Stomach (tissue), 9 donors: ENCODE results near the gene PLK5. TPM values are rescaled to one million over a fixed set of nuclear protein-coding genes. Genes with fewer than 3 reads are reported as not detected.
A peak's percentile ranks its signal among the peaks of the same experiment; 100 is the strongest.

Experiments used
- DNase-seq, 2 donors: peaks; one replicate each; pipeline versions ENCODE4 v3.0.0 to v3.0.0-alpha.2; 2013 to 2019
- H3K27ac ChIP-seq, 5 donors: fragments of 200-600 bp in 4 of 5; sonication (generic) in 4 of 5; one replicate each; pipeline ENCODE4 v1.5.1; 2013 to 2019; ENCODE audit warnings: mild to moderate bottlenecking in 1 of 5, moderate library complexity in 1 of 5
- H3K27me3 ChIP-seq, 3 donors: fragments of 200-600 bp; sonication (generic); one replicate each; pipeline ENCODE4 v1.5.1; 2017 to 2019; ENCODE audit warnings: mixed run types in 1 of 3
- H3K36me3 ChIP-seq, 4 donors: fragments of 200-600 bp; sonication (generic); 1 replicate in 3 of 4; 2 replicates in 1 of 4; pipeline ENCODE4 v1.5.1; 2016 to 2019
- H3K4me1 ChIP-seq, 4 donors: fragments of 200-600 bp; sonication (generic); one replicate each; pipeline ENCODE4 v1.5.1; 2016 to 2019
- H3K4me3 ChIP-seq, 4 donors: fragments of 200-600 bp; sonication (generic) in 3 of 4; one replicate each; pipeline ENCODE4 v1.5.1; 2016 to 2019; ENCODE audit warnings: mild to moderate bottlenecking in 1 of 4
- H3K9me3 ChIP-seq, 4 donors: fragments of 200-600 bp; sonication (generic); one replicate each; pipeline ENCODE4 v1.5.1; 2016 to 2019
- EP300 ChIP-seq: sonication (generic); formaldehyde crosslinking; IDR thresholded peaks from one replicate; pipeline ENCODE4 v1.6.1; 2017; ENCODE audit warnings: antibody characterized with exemption
- POLR2A ChIP-seq, 4 donors: fragments of 450-650 bp; IDR thresholded peaks; one replicate each; pipeline ENCODE4 v1.6.1; 2016; ENCODE audit warnings: antibody characterized with exemption in 4 of 4, control low read depth in 2 of 4, mild to moderate bottlenecking in 1 of 4, moderate library complexity in 1 of 4
- POLR2AphosphoS5 ChIP-seq, 3 donors: sonication (generic); formaldehyde crosslinking; IDR thresholded peaks; one replicate each; pipeline ENCODE4 v1.6.1; 2016; ENCODE audit warnings: antibody characterized with exemption in 3 of 3
- WGBS, 5 donors: extraction: QIAGEN DNeasy Blood & Tissue Kit in 3 of 5; methylation state at CpG; one replicate each; pipeline versions ENCODE4 v1.1.5 to v1.1.7; 2013 to 2018; 5-methylcytosine and 5-hydroxymethylcytosine counted together
- intact Hi-C: fragments of 100-400 bp; cut with DNase I; formaldehyde crosslinking; loops from one replicate; pipeline ENCODE4 v1.15.1; 2023; ENCODE audit warnings: low total_unique reads
- polyA plus RNA-seq, 3 donors: library from polyadenylated mRNA; stranded (reverse); fragments of 200-250 nt; gene quantifications; one replicate each; pipeline ENCODE4 v1.2.3, GENCODE V29; 2013
- small RNA-seq, 4 donors: library from RNA; depleted of rRNA; stranded (forward); fragments of <200 nt; gene quantifications; one replicate each; pipeline ENCODE3, GENCODE V24; 2016
- total RNA-seq, 5 donors: library from RNA; depleted of rRNA; stranded (reverse); fragments of >200 nt; gene quantifications; one replicate each; pipeline versions ENCODE4 v1.1.0 to v1.2.3, GENCODE V29; 2014 to 2016
- TF ChIP-seq, protein P1 (sequence below), 7 experiments: fragments of 450-650 bp in 4 of 7; fragments of 200-600 bp in 3 of 7; sonication (generic) in 3 of 7; IDR thresholded peaks; one replicate each; pipeline ENCODE4 v1.5.1; 2016 to 2019; ENCODE audit warnings: antibody characterized with exemption in 7 of 7, control low read depth in 2 of 7, mild to moderate bottlenecking in 1 of 7
- donor health status: healthy with polysubstance abuse.
- donor health status: Bipolar disorder and iron deficiency.
- donor health status: healthy.

PLK5 gene
- total and polyA plus RNA-seq, 8 donors: 0.12 to 0.80 TPM; not detected in 6

GRCh38 chr19:1580957-1581356 lies 57.1 kb downstream of the PLK5 start:
- no peak overlapping the region for H3K27ac ChIP-seq
- H3K9me3 ChIP-seq: no peaks in the 10 kb centered on the region
- no peak for TF ChIP-seq EP300
- TF ChIP-seq POLR2AphosphoS5 (IDR thresholded peaks at IDR 0.05): no peak
- no peak for TF ChIP-seq POLR2A (IDR thresholded peaks at IDR 0.05)
- TF ChIP-seq, protein P1, sequence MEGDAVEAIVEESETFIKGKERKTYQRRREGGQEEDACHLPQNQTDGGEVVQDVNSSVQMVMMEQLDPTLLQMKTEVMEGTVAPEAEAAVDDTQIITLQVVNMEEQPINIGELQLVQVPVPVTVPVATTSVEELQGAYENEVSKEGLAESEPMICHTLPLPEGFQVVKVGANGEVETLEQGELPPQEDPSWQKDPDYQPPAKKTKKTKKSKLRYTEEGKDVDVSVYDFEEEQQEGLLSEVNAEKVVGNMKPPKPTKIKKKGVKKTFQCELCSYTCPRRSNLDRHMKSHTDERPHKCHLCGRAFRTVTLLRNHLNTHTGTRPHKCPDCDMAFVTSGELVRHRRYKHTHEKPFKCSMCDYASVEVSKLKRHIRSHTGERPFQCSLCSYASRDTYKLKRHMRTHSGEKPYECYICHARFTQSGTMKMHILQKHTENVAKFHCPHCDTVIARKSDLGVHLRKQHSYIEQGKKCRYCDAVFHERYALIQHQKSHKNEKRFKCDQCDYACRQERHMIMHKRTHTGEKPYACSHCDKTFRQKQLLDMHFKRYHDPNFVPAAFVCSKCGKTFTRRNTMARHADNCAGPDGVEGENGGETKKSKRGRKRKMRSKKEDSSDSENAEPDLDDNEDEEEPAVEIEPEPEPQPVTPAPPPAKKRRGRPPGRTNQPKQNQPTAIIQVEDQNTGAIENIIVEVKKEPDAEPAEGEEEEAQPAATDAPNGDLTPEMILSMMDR (IDR thresholded peaks at IDR 0.05): no peak
- peaks cover 0 to 6% (median 0%) of the 10 kb centered on the region in 4 donors for H3K4me1 ChIP-seq
- peaks cover 63 to 91% (median 89%) of the 10 kb centered on the region in 4 donors for H3K36me3 ChIP-seq
- H3K27me3 ChIP-seq: no peaks in the 10 kb centered on the region
- H3K4me3 ChIP-seq: no peak overlapping the region
- intact Hi-C loops: no loop called here
- DNase-seq: no peak
- WGBS, 5 donors: 92 to 97% (median 95%) methylated on average over 13 to 22 of the region's 22 CpGs

DNA sequence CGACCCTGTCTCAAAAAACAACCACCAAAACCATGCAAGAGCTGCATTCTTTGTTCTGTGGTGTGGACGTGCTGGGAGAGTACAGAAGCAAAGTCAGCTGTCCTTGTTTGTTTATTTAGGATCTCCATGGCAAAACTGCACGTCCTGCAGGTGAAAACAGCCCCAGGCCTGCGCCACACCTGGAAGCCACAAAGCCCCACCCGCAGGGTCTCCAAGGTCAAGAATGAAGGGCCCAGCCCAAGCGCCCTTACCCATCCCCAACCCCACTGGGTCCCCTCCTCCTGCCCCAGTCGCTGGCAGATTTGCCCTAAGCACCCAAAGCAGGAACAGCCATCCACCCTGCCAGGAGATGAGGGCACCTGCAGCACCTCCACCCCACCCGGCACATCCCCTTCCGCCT lies 58.3 kb downstream of the PLK5 start:
- intact Hi-C loops: no loop called here
- H3K4me3 ChIP-seq: no peak overlapping the region
- 72 to 80% (median 78%) methylated on average over 6 to 9 of the region's 9 CpGs for WGBS, 5 donors
- H3K36me3 ChIP-seq: peaks cover 58 to 79% (median 78%) of the 10 kb centered on the region in 4 donors
- peaks cover 0 to 8% (median 0%) of the 10 kb centered on the region in 4 donors for H3K4me1 ChIP-seq
- no peak for TF ChIP-seq EP300
- TF ChIP-seq POLR2AphosphoS5 (IDR thresholded peaks at IDR 0.05): no peak
- TF ChIP-seq POLR2A (IDR thresholded peaks at IDR 0.05): no peak
- TF ChIP-seq, protein P1 (IDR thresholded peaks at IDR 0.05): no peak
- no peaks in the 10 kb centered on the region for H3K27me3 ChIP-seq
- no peaks in the 10 kb centered on the region for H3K9me3 ChIP-seq
- no peak overlapping the region for H3K27ac ChIP-seq
- DNase-seq: peak in 1 of 2 donors; percentile 46

DNA sequence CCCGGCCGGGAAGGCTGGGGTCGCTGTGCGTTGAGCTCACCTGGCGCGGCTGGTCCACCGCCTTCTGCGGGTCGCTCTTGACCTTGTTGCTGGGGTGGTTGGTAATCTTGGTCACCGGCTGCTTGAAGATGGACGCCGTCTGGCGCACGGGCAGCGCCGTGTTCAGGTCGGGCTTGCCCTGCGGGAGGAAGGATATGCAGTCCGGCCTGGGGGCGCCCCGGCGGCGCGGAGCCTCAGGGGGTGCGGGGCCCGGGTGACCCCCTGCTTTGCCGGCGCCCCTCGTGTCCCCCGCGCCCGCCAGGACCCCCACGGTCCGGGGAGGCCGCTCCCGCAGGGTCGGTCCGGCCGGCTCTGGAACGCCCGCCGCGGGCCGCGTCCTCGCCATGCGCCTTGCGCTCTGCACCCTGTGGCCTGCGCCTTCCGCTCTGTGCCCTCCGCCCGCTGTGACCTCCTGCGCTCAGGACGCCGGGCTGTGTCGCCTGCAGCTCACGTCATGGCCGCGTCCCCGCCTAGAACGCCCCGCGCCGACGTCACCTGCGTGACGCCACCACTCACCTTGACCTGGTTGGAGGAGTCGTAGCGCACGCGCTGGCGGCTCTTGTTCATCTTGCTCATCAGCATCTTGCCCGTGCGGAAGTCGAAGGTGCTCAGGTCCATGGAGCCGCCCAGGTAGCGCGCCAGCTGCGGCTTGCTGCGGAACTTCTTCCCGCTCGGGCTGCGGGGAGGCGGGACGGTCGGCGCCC lies 60.8 kb downstream of the PLK5 start:
- no peak for DNase-seq
- peaks cover 0 to 21% (median 6%) of the 10 kb centered on the region in 4 donors for H3K4me1 ChIP-seq
- H3K27ac ChIP-seq: no peak overlapping the region
- no peaks in the 10 kb centered on the region for H3K9me3 ChIP-seq
- TF ChIP-seq POLR2AphosphoS5 (IDR thresholded peaks at IDR 0.05) (no peak), POLR2A (IDR thresholded peaks at IDR 0.05) (no peak)
- peaks cover 45 to 54% (median 53%) of the 10 kb centered on the region in 4 donors for H3K36me3 ChIP-seq
- intact Hi-C loops: no loop called here
- 90 to 95% (median 92%) methylated on average over 56 to 87 of the region's 87 CpGs for WGBS, 5 donors
- no peaks in the 10 kb centered on the region for H3K27me3 ChIP-seq
- H3K4me3 ChIP-seq: no peak overlapping the region

DNA sequence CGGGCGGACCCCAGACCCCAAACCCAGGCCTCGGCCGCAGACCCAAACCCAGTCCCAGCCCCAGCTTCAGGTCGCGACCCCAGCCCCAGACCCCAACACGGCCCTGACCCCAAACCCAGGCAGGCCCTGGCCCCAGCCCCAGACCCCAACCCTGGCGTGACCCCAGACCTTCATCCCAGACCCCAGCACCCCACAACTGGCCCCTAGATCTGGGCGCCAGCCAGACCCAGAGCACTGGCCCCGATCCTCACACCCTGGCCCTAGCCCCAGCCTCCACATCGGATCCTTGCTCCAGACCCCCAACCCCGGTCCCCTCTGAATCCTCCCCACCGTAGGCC lies 61.3 kb downstream of the PLK5 start:
- H3K27ac ChIP-seq: no peak overlapping the region
- intact Hi-C loops: no loop called here
- no peak for DNase-seq
- H3K4me1 ChIP-seq: peaks cover 2 to 26% (median 11%) of the 10 kb centered on the region in 4 donors
- no peaks in the 10 kb centered on the region for H3K27me3 ChIP-seq
- no peaks in the 10 kb centered on the region for H3K9me3 ChIP-seq
- H3K36me3 ChIP-seq: peaks cover 40 to 49% (median 48%) of the 10 kb centered on the region in 4 donors
- WGBS, 5 donors: 89 to 98% (median 89%) methylated on average over 8 to 13 of the region's 13 CpGs
- H3K4me3 ChIP-seq: no peak overlapping the region
- TF ChIP-seq EP300: no peak
- TF ChIP-seq POLR2A (IDR thresholded peaks at IDR 0.05): no peak
- TF ChIP-seq, protein P1 (IDR thresholded peaks at IDR 0.05): no peak
- no peak for TF ChIP-seq POLR2AphosphoS5 (IDR thresholded peaks at IDR 0.05)

Small RNA genes within 50 kb of the gene (small RNA-seq; reads per million reads assigned to genes)
- gene AC005943.2: 0 reads per million in 4 donors
- gene RN7SL477P: 0 reads per million in 4 donors

Other genes with a start within 250 kb of the PLK5 start
- 100 to 1,000 TPM in 2 of 5 donors, 10 to 100 TPM in 2, 1 to 10 TPM in 1; 6.2 to 240 (median 23.7) TPM for gene FAM174C, start 248.5 kb upstream of the PLK5 start, total RNA-seq
- gene FAM174C, start 248.5 kb upstream of the PLK5 start, polyA plus RNA-seq: 100 to 1,000 TPM in 1 of 3 donors, 10 to 100 TPM in 2; 75.8 to 102 (median 80.3) TPM
- 10 to 100 TPM in 1 of 5 donors, under 1 TPM in 1, not detected in 3; 0.55 to 21.1 TPM for gene EFNA2, start 238.2 kb upstream of the PLK5 start, total RNA-seq
- gene EFNA2, start 238.2 kb upstream of the PLK5 start, polyA plus RNA-seq: under 1 TPM in 1 of 3 donors, not detected in 2; 0.15 TPM
- gene NDUFS7, start 140.2 kb upstream of the PLK5 start, total RNA-seq: 100 to 1,000 TPM in 3 of 5 donors, 10 to 100 TPM in 2; 31.6 to 217 (median 102) TPM
- 100 to 1,000 TPM; 107 to 169 (median 138) TPM for gene NDUFS7, start 140.2 kb upstream of the PLK5 start, polyA plus RNA-seq
- 10 to 100 TPM in 1 of 5 donors, 1 to 10 TPM in 2, not detected in 2; 2.6 to 15.6 (median 4.5) TPM for gene GAMT, start 122.5 kb upstream of the PLK5 start, total RNA-seq
- gene GAMT, start 122.5 kb upstream of the PLK5 start, polyA plus RNA-seq: 100 to 1,000 TPM in 1 of 3 donors, 10 to 100 TPM in 2; 26.8 to 102 (median 55.3) TPM
- 100 to 1,000 TPM in 1 of 5 donors, 10 to 100 TPM in 4; 21.4 to 124 (median 42.5) TPM for gene DAZAP1, start 116.5 kb upstream of the PLK5 start, total RNA-seq
- gene DAZAP1, start 116.5 kb upstream of the PLK5 start, polyA plus RNA-seq: 10 to 100 TPM; 55.9 to 68.1 (median 63.4) TPM
- 1,000 to 10,000 TPM in 4 of 5 donors, 100 to 1,000 TPM in 1; 428 to 2,471 (median 1,694) TPM for gene RPS15, start 85.7 kb upstream of the PLK5 start, total RNA-seq
- gene RPS15, start 85.7 kb upstream of the PLK5 start, polyA plus RNA-seq: 1,000 to 10,000 TPM; 2,846 to 4,539 (median 3,866) TPM
- gene APC2, start 74.0 kb upstream of the PLK5 start, total RNA-seq: 1 to 10 TPM in 2 of 5 donors, under 1 TPM in 2, not detected in 1; 0.58 to 3.5 (median 2.0) TPM
- gene APC2, start 74.0 kb upstream of the PLK5 start, polyA plus RNA-seq: under 1 TPM; 0.10 to 0.31 (median 0.15) TPM
- gene C19orf25, start 44.9 kb upstream of the PLK5 start, total RNA-seq: 10 to 100 TPM in 4 of 5 donors, 1 to 10 TPM in 1; 5.4 to 84.3 (median 21.3) TPM
- gene C19orf25, start 44.9 kb upstream of the PLK5 start, polyA plus RNA-seq: 10 to 100 TPM; 25.4 to 34.9 (median 32.7) TPM
- gene PCSK4, start 33.7 kb upstream of the PLK5 start, total RNA-seq: 10 to 100 TPM in 2 of 5 donors, 1 to 10 TPM in 1, not detected in 2; 1.7 to 26.8 (median 19.7) TPM
- 1 to 10 TPM; 2.7 to 5.0 (median 3.2) TPM for gene PCSK4, start 33.7 kb upstream of the PLK5 start, polyA plus RNA-seq
- gene REEP6, start 32.9 kb upstream of the PLK5 start, total RNA-seq: 10 to 100 TPM in 1 of 5 donors, 1 to 10 TPM in 1, not detected in 3; 3.7 to 24.3 TPM
- 10 to 100 TPM in 1 of 3 donors, 1 to 10 TPM in 2; 3.5 to 10.1 (median 6.1) TPM for gene REEP6, start 32.9 kb upstream of the PLK5 start, polyA plus RNA-seq
- gene ADAMTSL5, start 11.1 kb upstream of the PLK5 start, total RNA-seq: 10 to 100 TPM in 1 of 5 donors, 1 to 10 TPM in 2, not detected in 2; 1.7 to 29.5 (median 1.8) TPM
- gene ADAMTSL5, start 11.1 kb upstream of the PLK5 start, polyA plus RNA-seq: 1 to 10 TPM; 1.1 to 5.6 (median 1.4) TPM
- gene MEX3D, start 44.2 kb downstream of the PLK5 start, total RNA-seq: 10 to 100 TPM in 3 of 5 donors, 1 to 10 TPM in 2; 9.4 to 90.4 (median 20.1) TPM
- gene MEX3D, start 44.2 kb downstream of the PLK5 start, polyA plus RNA-seq: 10 to 100 TPM in 1 of 3 donors, 1 to 10 TPM in 2; 4.9 to 11.8 (median 7.8) TPM
- gene MBD3, start 68.8 kb downstream of the PLK5 start, total RNA-seq: 100 to 1,000 TPM in 1 of 5 donors, 10 to 100 TPM in 4; 39.8 to 154 (median 46.2) TPM
- gene MBD3, start 68.8 kb downstream of the PLK5 start, polyA plus RNA-seq: 100 to 1,000 TPM in 1 of 3 donors, 10 to 100 TPM in 2; 53.2 to 107 (median 61.6) TPM
- 100 to 1,000 TPM in 3 of 5 donors, 10 to 100 TPM in 2; 32.2 to 659 (median 151) TPM for gene UQCR11, start 81.4 kb downstream of the PLK5 start, total RNA-seq
- gene UQCR11, start 81.4 kb downstream of the PLK5 start, polyA plus RNA-seq: 100 to 1,000 TPM; 140 to 217 (median 191) TPM
- gene TCF3, start 128.5 kb downstream of the PLK5 start, total RNA-seq: 10 to 100 TPM; 12.8 to 90.2 (median 34.8) TPM
- gene TCF3, start 128.5 kb downstream of the PLK5 start, polyA plus RNA-seq: 10 to 100 TPM; 30.2 to 34.6 (median 33.7) TPM
- gene ONECUT3, start 229.4 kb downstream of the PLK5 start, total RNA-seq: under 1 TPM in 2 of 5 donors, not detected in 3; 0.29 to 0.37 TPM
- gene ONECUT3, start 229.4 kb downstream of the PLK5 start, polyA plus RNA-seq: under 1 TPM in 1 of 3 donors, not detected in 2; 0.13 TPM